GM12892 (cell line): ENCODE results near the gene CCDC9B.

Experiments
- POLR2A ChIP-seq: IDR thresholded peaks from 2 replicates; pipeline ENCODE4 v1.6.1; 2011; ENCODE audit warnings: low read depth, low read length, control low read depth
- POLR2AphosphoS5 ChIP-seq: IDR thresholded peaks from 2 replicates; pipeline ENCODE4 v1.6.1; 2011; ENCODE audit warnings: low read depth, low read length, control low read depth
- TAF1 ChIP-seq: IDR thresholded peaks from 2 replicates; pipeline ENCODE4 v1.6.1; 2011; ENCODE audit warnings: low read depth, mild to moderate bottlenecking, control low read depth, low read length, borderline replicate concordance

DNA sequence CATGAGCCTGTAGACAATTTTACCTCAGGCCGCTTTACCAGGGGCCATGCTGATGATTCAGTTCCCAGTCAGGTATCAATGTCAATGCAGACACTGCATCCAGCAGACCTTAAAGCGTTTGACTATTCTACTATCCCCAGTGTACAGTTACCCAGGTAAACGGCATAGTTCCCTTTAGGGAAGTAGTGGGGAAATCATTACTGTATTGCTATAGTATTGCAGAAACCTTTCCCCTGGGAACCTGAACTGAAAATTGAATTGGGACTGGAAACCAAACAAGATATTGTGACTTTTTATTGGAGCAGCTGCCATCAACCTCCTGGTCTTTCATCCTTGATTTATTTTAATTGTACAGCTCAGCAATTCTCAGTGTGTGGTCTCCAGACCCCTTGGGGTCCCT is 23.8 kb downstream of the CCDC9B start:
- TF ChIP-seq POLR2AphosphoS5 (no peak), POLR2A (no peak), TAF1 (no peak)
